GM23338 (cell line): ENCODE data around the gene CFAP65. TPM values are rescaled to one million over a fixed set of nuclear protein-coding genes. Genes with fewer than 3 reads are reported as not detected.

ENCODE experiments used
- ATAC-seq: fragments of 200-7000 bp; cut with Tn5 transposase; 3 replicates; pipeline ENCODE4 v1.9.1; 2020
- DNase-seq: peaks from one replicate; pipeline ENCODE4 v3.0.0-alpha.2; 2015; ENCODE audit warnings: low spot score
- H2AFZ ChIP-seq: fragments of 200-600 bp; sonication (generic); 2 replicates; pipeline ENCODE4 v1.8.0; 2016; ENCODE audit warnings: antibody characterized with exemption, mild to moderate bottlenecking, moderate library complexity
- H3F3A ChIP-seq: fragments of 200-600 bp; sonication (generic); replicated peaks from 2 replicates; pipeline ENCODE4 v1.8.0; 2017; ENCODE audit warnings: antibody characterized with exemption, mixed run types, low read depth
- H3K27ac ChIP-seq: fragments of 200-600 bp; sonication (generic); 2 replicates; pipeline ENCODE4 v1.6.1; 2016; ENCODE audit warnings: low read depth
- H3K27me3 ChIP-seq: fragments of 200-600 bp; sonication (generic); 2 replicates; pipeline ENCODE4 v1.8.0; 2016; ENCODE audit warnings: mild to moderate bottlenecking, mixed run types, moderate library complexity; ENCODE audit not compliant: insufficient read depth
- H3K36me3 ChIP-seq: fragments of 200-600 bp; sonication (generic); 2 replicates; pipeline ENCODE4 v1.8.0; 2016; ENCODE audit warnings: mild to moderate bottlenecking; ENCODE audit not compliant: insufficient read depth
- H3K4me1 ChIP-seq: fragments of 200-600 bp; sonication (generic); 2 replicates; pipeline ENCODE4 v1.8.0; 2016; ENCODE audit warnings: mild to moderate bottlenecking, moderate library complexity; ENCODE audit not compliant: insufficient read depth
- H3K4me2 ChIP-seq: fragments of 200-600 bp; sonication (generic); 2 replicates; pipeline ENCODE4 v1.7.1; 2017; ENCODE audit warnings: mixed run types
- H3K4me3 ChIP-seq: fragments of 200-600 bp; sonication (generic); 2 replicates; pipeline ENCODE4 v1.6.1; 2016; ENCODE audit warnings: mixed run types
- H3K79me2 ChIP-seq: fragments of 200-600 bp; sonication (generic); replicated peaks from 2 replicates; pipeline ENCODE4 v1.8.0; 2017; ENCODE audit warnings: mild to moderate bottlenecking; ENCODE audit not compliant: insufficient read depth
- H3K9me2 ChIP-seq: fragments of 200-600 bp; sonication (generic); 2 replicates; pipeline ENCODE4 v1.8.0; 2017; ENCODE audit not compliant: insufficient read depth
- H4K20me1 ChIP-seq: fragments of 200-600 bp; sonication (generic); replicated peaks from 2 replicates; pipeline ENCODE4 v1.8.0; 2017; ENCODE audit warnings: mild to moderate bottlenecking; ENCODE audit not compliant: insufficient read depth
- H3K27ac Mint-ChIP-seq: 2 replicates; pipeline ENCODE4 v1.8.0; 2020; ENCODE audit warnings: inconsistent platforms, mild to moderate bottlenecking, moderate library complexity, mixed read lengths
- H3K27me3 Mint-ChIP-seq: 3 replicates; pipeline ENCODE4 v1.8.0; 2022; ENCODE audit warnings: low read depth, mild to moderate bottlenecking, moderate library complexity, mixed read lengths, inconsistent platforms; ENCODE audit not compliant: insufficient read depth, poor library complexity
- H3K36me3 Mint-ChIP-seq: 3 replicates; pipeline ENCODE4 v1.8.0; 2021; ENCODE audit warnings: low read depth, mild to moderate bottlenecking, inconsistent platforms, moderate library complexity, mixed read lengths
- H3K4me1 Mint-ChIP-seq: 3 replicates; pipeline ENCODE4 v1.8.0; 2020; ENCODE audit warnings: mild to moderate bottlenecking, inconsistent platforms, mixed read lengths
- H3K4me3 Mint-ChIP-seq: 3 replicates; pipeline ENCODE4 v1.8.0; 2021; ENCODE audit warnings: moderate library complexity, mild to moderate bottlenecking, inconsistent platforms, mixed read lengths
- H3K9me3 Mint-ChIP-seq: 3 replicates; pipeline ENCODE4 v1.8.0; 2020; ENCODE audit warnings: moderate library complexity, mild to moderate bottlenecking, inconsistent platforms, mixed read lengths
- CREB1 ChIP-seq: fragments of 250-450 bp; sonication (Bioruptor Pico); IDR thresholded peaks from 2 replicates; pipeline ENCODE4 v1.5.0; 2020; ENCODE audit warnings: low read depth, mild to moderate bottlenecking, moderate library complexity
- EZH2 ChIP-seq: fragments of 200-600 bp; sonication (generic); IDR thresholded peaks from one replicate; pipeline ENCODE4 v1.8.0; 2017; ENCODE audit warnings: antibody characterized with exemption, mild to moderate bottlenecking, low read depth; ENCODE audit not compliant: unreplicated experiment
- JUNB ChIP-seq: IDR thresholded peaks from one replicate; pipeline ENCODE4 v1.6.1; 2016; ENCODE audit warnings: antibody characterized with exemption; ENCODE audit not compliant: unreplicated experiment
- NANOG ChIP-seq: IDR thresholded peaks from 2 replicates; pipeline ENCODE4 v1.6.1; 2016; ENCODE audit warnings: antibody characterized with exemption, borderline replicate concordance
- POLR2AphosphoS5 ChIP-seq: IDR thresholded peaks from 2 replicates; pipeline ENCODE4 v1.6.1; 2016; ENCODE audit warnings: antibody characterized with exemption, low read depth
- ZNF114 ChIP-seq: fragments of 250-450 bp; sonication (Bioruptor Pico); IDR thresholded peaks from 2 replicates; pipeline ENCODE4 v1.5.0; 2020; ENCODE audit warnings: mild to moderate bottlenecking, moderate library complexity
- ZNF331 ChIP-seq: fragments of 250-450 bp; sonication (Bioruptor Pico); IDR thresholded peaks from 2 replicates; pipeline ENCODE4 v1.5.0; 2020; ENCODE audit warnings: low read depth, mild to moderate bottlenecking, moderate library complexity
- polyA plus RNA-seq: library from polyadenylated mRNA; unstranded; fragments of >200 nt; fragmentation: Nextera tagmentation; extraction: Ambion mirVana; gene quantifications from 2 replicates; pipeline ENCODE4 v1.2.1, GENCODE V29; 2016
- total RNA-seq: library from RNA; depleted of rRNA; stranded (reverse); fragments of >200 nt; shearing (Covaris generic); gene quantifications from 2 replicates; pipeline ENCODE4 v1.2.3, GENCODE V29; 2014
- TF ChIP-seq, protein P1 (sequence below): fragments of 250-450 bp; sonication (Bioruptor Pico); IDR thresholded peaks from 2 replicates; pipeline ENCODE4 v1.5.0; 2020; ENCODE audit warnings: mild to moderate bottlenecking, moderate library complexity
- TF ChIP-seq, protein P2 (sequence below): IDR thresholded peaks from 2 replicates; pipeline ENCODE4 v1.6.1; 2016; ENCODE audit warnings: antibody characterized with exemption

The CFAP65 gene
- total and polyA plus RNA-seq, 2 experiments from 2014 or later: 0.38 to 0.74 TPM

DNA sequence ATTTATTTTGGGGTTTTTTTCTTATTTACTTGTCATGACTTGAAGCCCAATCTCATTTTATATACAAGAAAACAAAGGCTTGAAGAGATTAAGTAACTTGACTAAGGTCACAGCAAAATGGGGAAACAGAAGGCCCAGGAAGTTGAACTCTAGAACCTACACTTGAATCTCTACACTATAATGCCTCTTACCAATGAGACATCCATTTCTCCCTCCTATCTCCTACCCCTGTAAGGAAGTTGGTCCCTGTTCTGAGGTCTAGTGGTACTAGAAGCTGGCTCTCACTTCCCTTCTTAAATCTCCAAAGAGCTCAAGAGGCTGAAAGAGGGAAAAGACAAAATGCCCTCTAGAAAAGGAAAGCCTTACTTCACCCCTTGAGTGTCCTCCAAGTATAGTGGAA lies 44.9 kb upstream of the CFAP65 start (continued):
- TF ChIP-seq, protein P1, sequence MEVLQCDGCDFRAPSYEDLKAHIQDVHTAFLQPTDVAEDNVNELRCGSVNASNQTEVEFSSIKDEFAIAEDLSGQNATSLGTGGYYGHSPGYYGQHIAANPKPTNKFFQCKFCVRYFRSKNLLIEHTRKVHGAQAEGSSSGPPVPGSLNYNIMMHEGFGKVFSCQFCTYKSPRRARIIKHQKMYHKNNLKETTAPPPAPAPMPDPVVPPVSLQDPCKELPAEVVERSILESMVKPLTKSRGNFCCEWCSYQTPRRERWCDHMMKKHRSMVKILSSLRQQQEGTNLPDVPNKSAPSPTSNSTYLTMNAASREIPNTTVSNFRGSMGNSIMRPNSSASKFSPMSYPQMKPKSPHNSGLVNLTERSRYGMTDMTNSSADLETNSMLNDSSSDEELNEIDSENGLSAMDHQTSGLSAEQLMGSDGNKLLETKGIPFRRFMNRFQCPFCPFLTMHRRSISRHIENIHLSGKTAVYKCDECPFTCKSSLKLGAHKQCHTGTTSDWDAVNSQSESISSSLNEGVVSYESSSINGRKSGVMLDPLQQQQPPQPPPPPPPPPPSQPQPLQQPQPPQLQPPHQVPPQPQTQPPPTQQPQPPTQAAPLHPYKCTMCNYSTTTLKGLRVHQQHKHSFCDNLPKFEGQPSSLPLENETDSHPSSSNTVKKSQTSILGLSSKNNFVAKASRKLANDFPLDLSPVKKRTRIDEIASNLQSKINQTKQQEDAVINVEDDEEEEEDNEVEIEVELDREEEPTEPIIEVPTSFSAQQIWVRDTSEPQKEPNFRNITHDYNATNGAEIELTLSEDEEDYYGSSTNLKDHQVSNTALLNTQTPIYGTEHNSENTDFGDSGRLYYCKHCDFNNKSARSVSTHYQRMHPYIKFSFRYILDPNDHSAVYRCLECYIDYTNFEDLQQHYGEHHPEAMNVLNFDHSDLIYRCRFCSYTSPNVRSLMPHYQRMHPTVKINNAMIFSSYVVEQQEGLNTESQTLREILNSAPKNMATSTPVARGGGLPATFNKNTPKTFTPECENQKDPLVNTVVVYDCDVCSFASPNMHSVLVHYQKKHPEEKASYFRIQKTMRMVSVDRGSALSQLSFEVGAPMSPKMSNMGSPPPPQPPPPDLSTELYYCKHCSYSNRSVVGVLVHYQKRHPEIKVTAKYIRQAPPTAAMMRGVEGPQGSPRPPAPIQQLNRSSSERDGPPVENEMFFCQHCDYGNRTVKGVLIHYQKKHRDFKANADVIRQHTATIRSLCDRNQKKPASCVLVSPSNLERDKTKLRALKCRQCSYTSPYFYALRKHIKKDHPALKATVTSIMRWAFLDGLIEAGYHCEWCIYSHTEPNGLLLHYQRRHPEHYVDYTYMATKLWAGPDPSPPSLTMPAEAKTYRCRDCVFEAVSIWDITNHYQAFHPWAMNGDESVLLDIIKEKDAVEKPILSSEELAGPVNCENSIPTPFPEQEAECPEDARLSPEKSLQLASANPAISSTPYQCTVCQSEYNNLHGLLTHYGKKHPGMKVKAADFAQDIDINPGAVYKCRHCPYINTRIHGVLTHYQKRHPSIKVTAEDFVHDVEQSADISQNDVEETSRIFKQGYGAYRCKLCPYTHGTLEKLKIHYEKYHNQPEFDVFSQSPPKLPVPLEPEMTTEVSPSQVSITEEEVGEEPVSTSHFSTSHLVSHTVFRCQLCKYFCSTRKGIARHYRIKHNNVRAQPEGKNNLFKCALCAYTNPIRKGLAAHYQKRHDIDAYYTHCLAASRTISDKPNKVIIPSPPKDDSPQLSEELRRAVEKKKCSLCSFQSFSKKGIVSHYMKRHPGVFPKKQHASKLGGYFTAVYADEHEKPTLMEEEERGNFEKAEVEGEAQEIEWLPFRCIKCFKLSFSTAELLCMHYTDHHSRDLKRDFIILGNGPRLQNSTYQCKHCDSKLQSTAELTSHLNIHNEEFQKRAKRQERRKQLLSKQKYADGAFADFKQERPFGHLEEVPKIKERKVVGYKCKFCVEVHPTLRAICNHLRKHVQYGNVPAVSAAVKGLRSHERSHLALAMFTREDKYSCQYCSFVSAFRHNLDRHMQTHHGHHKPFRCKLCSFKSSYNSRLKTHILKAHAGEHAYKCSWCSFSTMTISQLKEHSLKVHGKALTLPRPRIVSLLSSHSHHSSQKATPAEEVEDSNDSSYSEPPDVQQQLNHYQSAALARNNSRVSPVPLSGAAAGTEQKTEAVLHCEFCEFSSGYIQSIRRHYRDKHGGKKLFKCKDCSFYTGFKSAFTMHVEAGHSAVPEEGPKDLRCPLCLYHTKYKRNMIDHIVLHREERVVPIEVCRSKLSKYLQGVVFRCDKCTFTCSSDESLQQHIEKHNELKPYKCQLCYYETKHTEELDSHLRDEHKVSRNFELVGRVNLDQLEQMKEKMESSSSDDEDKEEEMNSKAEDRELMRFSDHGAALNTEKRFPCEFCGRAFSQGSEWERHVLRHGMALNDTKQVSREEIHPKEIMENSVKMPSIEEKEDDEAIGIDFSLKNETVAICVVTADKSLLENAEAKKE (CRISPR knock-in tag): no peak

DNA sequence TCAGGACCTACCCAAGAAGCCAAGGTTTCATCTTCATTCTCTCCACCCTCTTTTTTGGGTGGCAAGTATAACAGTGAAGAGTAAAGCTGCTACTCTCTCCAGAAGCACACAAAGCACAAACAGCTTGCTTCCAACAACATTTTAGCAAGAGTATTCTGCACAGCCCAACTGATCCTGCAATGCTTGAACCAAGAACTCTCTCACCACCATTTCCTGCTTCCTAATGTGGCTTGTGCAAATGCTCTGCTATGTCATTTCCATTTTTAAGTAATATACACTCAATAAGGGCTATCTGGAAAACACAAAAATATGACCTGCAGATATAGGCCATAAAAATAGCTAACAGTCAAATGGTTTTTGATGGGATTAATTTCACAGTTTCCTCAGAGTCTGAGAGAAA lies 43.5 kb upstream of the CFAP65 start:
- ATAC-seq (no peak), DNase-seq (no peak)
- Mint-ChIP-seq H3K4me3 (no peak overlapping the region), H3K27me3 (peaks cover 5% of the 10 kb centered on the region), H3K4me1 (peaks cover 16% of the 10 kb centered on the region), H3K9me3 (no peaks in the 10 kb centered on the region), H3K36me3 (no peaks in the 10 kb centered on the region), H3K27ac (no peak overlapping the region)
- H3K36me3 ChIP-seq: no peaks in the 10 kb centered on the region
- H3K4me2 ChIP-seq: no peak overlapping the region
- no peaks in the 10 kb centered on the region for H3K9me2 ChIP-seq
- peaks cover 8% of the 10 kb centered on the region; the same call in 1 of the 2 replicates for H4K20me1 ChIP-seq
- no peak overlapping the region for H2AFZ ChIP-seq
- no peak overlapping the region for H3K27ac ChIP-seq
- H3K79me2 ChIP-seq: no peaks in the 10 kb centered on the region
- H3F3A ChIP-seq: no peaks in the 10 kb centered on the region
- H3K4me1 ChIP-seq: peaks cover 10% of the 10 kb centered on the region
- no peak overlapping the region for H3K4me3 ChIP-seq
- H3K27me3 ChIP-seq: no peaks in the 10 kb centered on the region
- TF ChIP-seq, protein P1 (CRISPR knock-in tag): no peak
- TF ChIP-seq CREB1 (no peak), POLR2AphosphoS5 (no peak), ZNF114 (CRISPR knock-in tag) (no peak), NANOG (no peak), JUNB (no peak), ZNF331 (CRISPR knock-in tag) (no peak), EZH2 (no peak)
- TF ChIP-seq, protein P2, sequence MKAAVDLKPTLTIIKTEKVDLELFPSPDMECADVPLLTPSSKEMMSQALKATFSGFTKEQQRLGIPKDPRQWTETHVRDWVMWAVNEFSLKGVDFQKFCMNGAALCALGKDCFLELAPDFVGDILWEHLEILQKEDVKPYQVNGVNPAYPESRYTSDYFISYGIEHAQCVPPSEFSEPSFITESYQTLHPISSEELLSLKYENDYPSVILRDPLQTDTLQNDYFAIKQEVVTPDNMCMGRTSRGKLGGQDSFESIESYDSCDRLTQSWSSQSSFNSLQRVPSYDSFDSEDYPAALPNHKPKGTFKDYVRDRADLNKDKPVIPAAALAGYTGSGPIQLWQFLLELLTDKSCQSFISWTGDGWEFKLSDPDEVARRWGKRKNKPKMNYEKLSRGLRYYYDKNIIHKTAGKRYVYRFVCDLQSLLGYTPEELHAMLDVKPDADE: no peak
